ENCODE results near the gene WDR27. TPM values are rescaled to one million over a fixed set of nuclear protein-coding genes. Genes with fewer than 3 reads are reported as not detected.

WDR27 gene
- total RNA-seq, 5 donors from 2014 or later (not counting 1 experiment from before 2014, with no cell fraction given): 39.7 to 71.5 (median 52.5) TPM

DNA sequence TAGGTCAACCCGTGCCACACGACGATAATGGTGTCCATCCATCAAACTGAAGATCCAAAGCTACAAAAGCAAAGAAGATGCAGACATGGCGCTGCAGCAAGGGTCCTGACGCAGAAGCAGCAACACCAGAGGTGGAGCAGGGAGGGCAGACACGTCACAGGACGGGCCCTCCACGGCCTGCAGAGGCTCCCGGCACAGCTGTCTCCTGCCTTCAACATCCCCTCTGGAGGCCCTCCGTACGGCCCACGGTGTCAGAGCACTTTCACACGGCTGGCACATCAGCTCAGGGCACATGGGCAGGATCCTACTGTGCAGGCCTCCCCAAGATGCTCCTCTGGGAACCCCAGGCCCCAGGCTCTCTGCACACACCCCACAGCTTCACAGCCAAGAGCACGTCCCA is 37.6 kb downstream of the WDR27 start:
- no peak for DNase-seq

DNA sequence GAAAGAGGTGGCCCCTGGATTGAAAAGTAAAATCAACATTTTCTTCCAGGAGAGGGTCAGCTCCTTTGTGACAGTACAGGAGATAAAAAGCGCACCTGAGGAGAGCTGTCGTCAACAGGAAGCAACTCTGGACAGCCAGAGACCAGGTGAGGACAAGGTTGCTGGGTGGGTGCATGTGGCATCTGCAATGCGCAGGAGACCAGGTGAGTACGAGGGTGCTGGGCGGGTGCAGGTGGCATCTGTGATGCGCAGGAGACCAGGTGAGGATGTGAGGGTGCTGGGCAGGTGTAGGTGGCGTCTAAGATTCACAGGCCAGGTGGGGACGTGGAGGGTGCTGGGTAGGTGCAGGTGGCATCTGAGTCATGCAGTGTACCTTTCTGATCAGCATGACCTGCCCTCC is 38.4 kb downstream of the WDR27 start:
- H3K9me3 ChIP-seq: no peaks in the 10 kb centered on the region
- Mint-ChIP-seq H3K4me1 (no peaks in the 10 kb centered on the region), H3K4me3 (no peak overlapping the region), H3K27ac (no peak overlapping the region), H3K9me3 (no peaks in the 10 kb centered on the region), H3K36me3 (peaks cover 54% of the 10 kb centered on the region), H3K27me3 (no peaks in the 10 kb centered on the region)
- ChIA-PET CTCF (no interaction called here), POLR2A (no interaction called here)
- H3K36me3 ChIP-seq (ENCODE audit: control insufficient read depth in 2 of 2, extremely low read depth in 1 of 2, insufficient read depth in 1 of 2, low read length in 1 of 2): peaks cover 8 to 10% of the 10 kb centered on the region in 2 donors
- H3K4me3 ChIP-seq (ENCODE audit: control insufficient read depth in 1 of 2, extremely low read depth in 1 of 2, low read length in 1 of 2): no peak overlapping the region
- DNase-seq: peak in 1 of 35 experiments; percentile 12
- WGBS (ENCODE audit: insufficient coverage): 97% methylated on average over 7 of the region's 8 CpGs
- no peak for ATAC-seq (replicated peaks in 1 of 4)
- H3K4me1 ChIP-seq (ENCODE audit: control insufficient read depth in 1 of 2, extremely low read depth in 1 of 2, insufficient read depth in 2 of 2, low read length in 2 of 2): no peaks in the 10 kb centered on the region
- no peak overlapping the region for H3K27ac ChIP-seq (ENCODE audit: low read length)
- H3K27me3 ChIP-seq (replicated peaks in 1 of 2; ENCODE audit: control insufficient read depth in 2 of 2, extremely low read depth in 1 of 2, insufficient read depth in 2 of 2, low read length in 1 of 2): no peaks in the 10 kb centered on the region

More for the DNA sequence above, 37.6 kb downstream of the WDR27 start:
- H3K4me1 ChIP-seq (ENCODE audit: control insufficient read depth in 1 of 2, extremely low read depth in 1 of 2, insufficient read depth in 2 of 2, low read length in 2 of 2): no peaks in the 10 kb centered on the region
- no peak overlapping the region for H3K4me3 Mint-ChIP-seq
- ChIA-PET CTCF (no interaction called here), POLR2A (no interaction called here)
- H3K9me3 Mint-ChIP-seq: no peaks in the 10 kb centered on the region
- 98% methylated on average over 10 of the region's 14 CpGs for WGBS (ENCODE audit: insufficient coverage)
- no peak overlapping the region for H3K27ac ChIP-seq (ENCODE audit: low read length)
- peaks cover 0 to 1% (median 0%) of the 10 kb centered on the region in 3 donors for H3K4me1 Mint-ChIP-seq
- H3K27me3 Mint-ChIP-seq: no peaks in the 10 kb centered on the region
- H3K9me3 ChIP-seq: no peaks in the 10 kb centered on the region
- H3K4me3 ChIP-seq (ENCODE audit: control insufficient read depth in 1 of 2, extremely low read depth in 1 of 2, low read length in 1 of 2): no peak overlapping the region
- no peak for ATAC-seq (replicated peaks in 1 of 4)
- H3K27me3 ChIP-seq (replicated peaks in 1 of 2; ENCODE audit: control insufficient read depth in 2 of 2, extremely low read depth in 1 of 2, insufficient read depth in 2 of 2, low read length in 1 of 2): no peaks in the 10 kb centered on the region
- peaks cover 51% of the 10 kb centered on the region for H3K36me3 Mint-ChIP-seq
- H3K27ac Mint-ChIP-seq: no peak overlapping the region
- H3K36me3 ChIP-seq (ENCODE audit: control insufficient read depth in 2 of 2, extremely low read depth in 1 of 2, insufficient read depth in 1 of 2, low read length in 1 of 2): peaks cover 8% of the 10 kb centered on the region in 2 donors

DNA sequence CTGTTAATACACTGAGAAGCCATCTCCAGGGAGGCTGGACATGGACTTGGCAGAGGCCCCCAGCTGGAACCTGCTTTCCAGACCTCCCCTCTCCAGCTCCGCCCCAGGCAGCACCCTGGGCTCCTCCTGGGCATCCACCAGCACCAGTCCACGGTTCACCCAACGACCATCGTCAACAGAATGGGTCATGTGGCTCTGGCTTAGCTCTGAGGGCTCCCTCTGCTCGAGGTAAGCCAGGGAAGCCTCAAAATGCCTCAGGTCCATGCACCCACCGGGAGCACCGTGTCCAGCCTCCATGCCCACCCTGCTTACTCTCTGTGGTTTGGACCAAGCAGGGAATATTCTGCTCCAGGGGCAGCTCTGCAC is 40.5 kb downstream of the WDR27 start:
- H3K4me1 Mint-ChIP-seq: no peaks in the 10 kb centered on the region
- H3K36me3 Mint-ChIP-seq: peaks cover 50% of the 10 kb centered on the region
- DNase-seq (no peak), ATAC-seq (replicated peaks in 1 of 4) (no peak)
- no peaks in the 10 kb centered on the region for H3K27me3 ChIP-seq (replicated peaks in 1 of 2; ENCODE audit: control insufficient read depth in 2 of 2, extremely low read depth in 1 of 2, insufficient read depth in 2 of 2, low read length in 1 of 2)
- H3K27me3 Mint-ChIP-seq: no peaks in the 10 kb centered on the region
- H3K36me3 ChIP-seq (ENCODE audit: control insufficient read depth in 2 of 2, extremely low read depth in 1 of 2, insufficient read depth in 1 of 2, low read length in 1 of 2): peaks cover 2 to 4% of the 10 kb centered on the region in 2 donors
- ChIA-PET POLR2A (no interaction called here), CTCF (no interaction called here)
- 91% methylated on average over 7 of the region's 7 CpGs for WGBS (ENCODE audit: insufficient coverage)
- no peaks in the 10 kb centered on the region for H3K9me3 Mint-ChIP-seq
- H3K4me3 Mint-ChIP-seq: no peak overlapping the region
- no peak overlapping the region for H3K27ac ChIP-seq (ENCODE audit: low read length)
- no peaks in the 10 kb centered on the region for H3K4me1 ChIP-seq (ENCODE audit: control insufficient read depth in 1 of 2, extremely low read depth in 1 of 2, insufficient read depth in 2 of 2, low read length in 2 of 2)
- H3K27ac Mint-ChIP-seq: no peak overlapping the region
- H3K9me3 ChIP-seq: no peaks in the 10 kb centered on the region
- no peak overlapping the region for H3K4me3 ChIP-seq (ENCODE audit: control insufficient read depth in 1 of 2, extremely low read depth in 1 of 2, low read length in 1 of 2)

- Histone ChIP-seq H3K4me1 (ENCODE audit: control insufficient read depth in 1 of 2, extremely low read depth in 1 of 2, insufficient read depth in 2 of 2, low read length in 2 of 2) (peaks cover 0 to under 1% of the 10 kb centered on the region in 2 experiments), H3K4me3 (ENCODE audit: control insufficient read depth in 1 of 2, extremely low read depth in 1 of 2, low read length in 1 of 2) (no peak overlapping the region), H3K9me3 (no peaks in the 10 kb centered on the region), H3K27ac (ENCODE audit: low read length) (no peak overlapping the region), H3K27me3 (replicated peaks in 1 of 2; ENCODE audit: control insufficient read depth in 2 of 2, extremely low read depth in 1 of 2, insufficient read depth in 2 of 2, low read length in 1 of 2) (no peaks in the 10 kb centered on the region), H3K36me3 (ENCODE audit: control insufficient read depth in 2 of 2, extremely low read depth in 1 of 2, insufficient read depth in 1 of 2, low read length in 1 of 2) (peaks cover 2 to 4% of the 10 kb centered on the region in 2 donors)
- Mint-ChIP-seq H3K4me3 (no peak overlapping the region), H3K9me3 (no peaks in the 10 kb centered on the region), H3K36me3 (peaks cover 47% of the 10 kb centered on the region), H3K4me1 (no peaks in the 10 kb centered on the region), H3K27ac (no peak overlapping the region), H3K27me3 (no peaks in the 10 kb centered on the region)
- ATAC-seq (replicated peaks in 1 of 4) (no peak), DNase-seq (no peak)
- ChIA-PET POLR2A (no interaction called here), CTCF (no interaction called here)
- WGBS (ENCODE audit: insufficient coverage): 88% methylated on average over 18 of the region's 26 CpGs
Observed at GRCh38 chr6:169660751-169661390, 41.0 kb downstream of the WDR27 start.

DNA sequence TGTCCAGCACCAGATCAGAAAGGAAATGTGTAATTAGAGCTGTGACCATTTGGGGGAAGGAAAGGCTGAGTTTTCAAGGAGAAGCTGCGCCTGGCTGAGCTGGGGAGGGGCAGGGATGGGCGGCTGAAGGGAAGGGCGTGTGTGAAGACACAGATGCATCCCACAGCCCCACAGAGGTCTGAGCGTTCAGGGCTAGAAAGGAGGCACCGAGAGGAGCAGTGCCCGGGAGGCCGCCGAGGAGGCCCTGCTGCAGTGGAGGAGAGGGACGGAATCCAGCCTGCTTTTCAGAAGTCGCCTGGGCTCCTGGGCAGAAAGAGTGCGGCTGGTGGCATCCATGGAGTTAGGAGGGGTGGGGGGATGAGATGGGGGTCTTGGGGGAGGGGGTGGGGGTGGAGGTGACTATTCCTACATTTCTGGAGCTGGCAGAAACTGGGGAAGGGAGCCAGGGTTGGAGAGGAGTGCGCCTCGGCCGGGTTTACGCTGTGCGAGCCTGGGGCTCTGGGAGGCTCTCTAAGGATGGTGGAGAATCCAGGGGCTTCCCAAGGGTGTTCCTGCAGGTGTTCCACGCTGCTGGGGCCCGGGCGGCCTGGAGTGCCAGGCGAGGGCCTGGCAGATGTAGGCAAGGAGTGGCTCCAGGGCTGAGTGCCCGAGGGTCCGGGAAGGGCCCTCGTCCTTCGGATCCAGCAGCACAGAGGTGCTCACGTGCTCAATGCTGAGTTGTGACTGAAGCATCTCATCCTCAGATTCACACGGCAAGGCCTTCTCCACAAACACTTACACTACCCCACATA is 41.8 kb downstream of the WDR27 start:
- Histone ChIP-seq H3K4me3 (ENCODE audit: control insufficient read depth in 1 of 2, extremely low read depth in 1 of 2, low read length in 1 of 2) (no peak overlapping the region), H3K9me3 (no peaks in the 10 kb centered on the region), H3K27ac (ENCODE audit: low read length) (no peak overlapping the region), H3K27me3 (replicated peaks in 1 of 2; ENCODE audit: control insufficient read depth in 2 of 2, extremely low read depth in 1 of 2, insufficient read depth in 2 of 2, low read length in 1 of 2) (no peaks in the 10 kb centered on the region), H3K36me3 (ENCODE audit: control insufficient read depth in 2 of 2, extremely low read depth in 1 of 2, insufficient read depth in 1 of 2, low read length in 1 of 2) (peaks cover 2 to 4% of the 10 kb centered on the region in 2 donors), H3K4me1 (ENCODE audit: control insufficient read depth in 1 of 2, extremely low read depth in 1 of 2, insufficient read depth in 2 of 2, low read length in 2 of 2) (peaks cover 2 to 9% of the 10 kb centered on the region in 2 experiments)
- Mint-ChIP-seq H3K4me3 (no peak overlapping the region), H3K27ac (no peak overlapping the region), H3K9me3 (no peaks in the 10 kb centered on the region), H3K36me3 (peaks cover 43% of the 10 kb centered on the region), H3K27me3 (no peaks in the 10 kb centered on the region), H3K4me1 (peaks cover 3 to 6% (median 4%) of the 10 kb centered on the region in 3 donors)
- WGBS (ENCODE audit: insufficient coverage): 93% methylated on average over 17 of the region's 26 CpGs
- ChIA-PET CTCF (no interaction called here), POLR2A (interaction anchor here in 1 of 2 donors (0.5 kb wide), 1 partner anchor 31 kb away, joined by 4 read pairs; no protein-coding TSS in a partner anchor)
- DNase-seq: no peak
- no peak for ATAC-seq (replicated peaks in 1 of 4)

GRCh38 chr6:169657284-169657610 is 44.6 kb downstream of the WDR27 start:
- H3K27me3 Mint-ChIP-seq: no peaks in the 10 kb centered on the region
- H3K4me1 Mint-ChIP-seq: peaks cover 6 to 16% (median 11%) of the 10 kb centered on the region in 3 donors
- H3K4me1 ChIP-seq (ENCODE audit: control insufficient read depth in 1 of 2, extremely low read depth in 1 of 2, insufficient read depth in 2 of 2, low read length in 2 of 2): peaks cover 2 to 11% of the 10 kb centered on the region in 2 experiments
- H3K27ac ChIP-seq (ENCODE audit: low read length): no peak overlapping the region
- no peak for ATAC-seq (replicated peaks in 1 of 4)
- H3K9me3 ChIP-seq: no peaks in the 10 kb centered on the region
- H3K4me3 Mint-ChIP-seq: no peak overlapping the region
- H3K27ac Mint-ChIP-seq: no peak overlapping the region
- H3K9me3 Mint-ChIP-seq: no peaks in the 10 kb centered on the region
- no peak overlapping the region for H3K4me3 ChIP-seq (ENCODE audit: control insufficient read depth in 1 of 2, extremely low read depth in 1 of 2, low read length in 1 of 2)
- peaks cover 2 to 4% of the 10 kb centered on the region in 2 donors for H3K36me3 ChIP-seq (ENCODE audit: control insufficient read depth in 2 of 2, extremely low read depth in 1 of 2, insufficient read depth in 1 of 2, low read length in 1 of 2)
- POLR2A ChIA-PET: no interaction called here
- peaks cover 25% of the 10 kb centered on the region for H3K36me3 Mint-ChIP-seq
- no peak for DNase-seq
- 98% methylated on average over 13 of the region's 13 CpGs for WGBS (ENCODE audit: insufficient coverage)
- H3K27me3 ChIP-seq (replicated peaks in 1 of 2; ENCODE audit: control insufficient read depth in 2 of 2, extremely low read depth in 1 of 2, insufficient read depth in 2 of 2, low read length in 1 of 2): no peaks in the 10 kb centered on the region
- CTCF ChIA-PET: no interaction called here
